DOHH2 (cell line): ENCODE results near the gene GPR176.
"Not testable (repeated sequence)": the region's sequence is repeated elsewhere in the genome, so short reads cannot be mapped to it uniquely, and the experiment has no call there.

Experiments
- H3F3A ChIP-seq: fragments of 200-600 bp; sonication (generic), shearing (Covaris generic); 2 replicates; pipeline ENCODE4 v1.6.0; 2016; ENCODE audit warnings: antibody characterized with exemption, mild to moderate bottlenecking; ENCODE audit not compliant: control insufficient read depth, insufficient read depth
- H3K27ac ChIP-seq: fragments of 200-600 bp; sonication (generic); 2 replicates; pipeline ENCODE4 v1.5.1; 2014; ENCODE audit warnings: low read depth, mild to moderate bottlenecking, low read length, moderate library complexity
- H3K27me3 ChIP-seq: fragments of 200-600 bp; sonication (generic); 2 replicates; pipeline ENCODE4 v1.6.1; 2014; ENCODE audit warnings: mild to moderate bottlenecking, low read length, mixed read lengths; ENCODE audit not compliant: control insufficient read depth
- H3K36me3 ChIP-seq: fragments of 200-600 bp; sonication (generic); 2 replicates; pipeline ENCODE4 v1.6.1; 2014; ENCODE audit warnings: mild to moderate bottlenecking, low read length, moderate library complexity, mixed read lengths; ENCODE audit not compliant: control insufficient read depth
- H3K4me1 ChIP-seq: fragments of 200-600 bp; sonication (generic); 2 replicates; pipeline ENCODE4 v1.6.1; 2014; ENCODE audit warnings: mild to moderate bottlenecking, low read length, mixed read lengths; ENCODE audit not compliant: control insufficient read depth
- H3K4me2 ChIP-seq: fragments of 200-600 bp; sonication (generic); 2 replicates; pipeline ENCODE4 v1.6.0; 2014; ENCODE audit warnings: mild to moderate bottlenecking, low read length, moderate library complexity
- H3K4me3 ChIP-seq: fragments of 200-600 bp; sonication (generic); 2 replicates; pipeline ENCODE4 v1.5.1; 2014; ENCODE audit warnings: mild to moderate bottlenecking, low read length, mixed read lengths
- H3K79me2 ChIP-seq: fragments of 200-600 bp; sonication (generic); 2 replicates; pipeline ENCODE4 v1.6.1; 2014; ENCODE audit warnings: mild to moderate bottlenecking, low read length, mixed read lengths; ENCODE audit not compliant: control insufficient read depth
- H3K9me2 ChIP-seq: fragments of 200-600 bp; sonication (generic); replicated peaks from 2 replicates; pipeline ENCODE4 v1.6.1; 2014; ENCODE audit warnings: mild to moderate bottlenecking, low read length, mixed read lengths; ENCODE audit not compliant: control insufficient read depth
- H3K9me3 ChIP-seq: fragments of 200-600 bp; sonication (generic); 2 replicates; pipeline ENCODE4 v1.6.1; 2014; ENCODE audit warnings: antibody characterized with exemption, low read length, mixed read lengths; ENCODE audit not compliant: control insufficient read depth, insufficient read depth
- H4K20me1 ChIP-seq: fragments of 200-600 bp; sonication (generic); 2 replicates; pipeline ENCODE4 v1.6.0; 2014; ENCODE audit warnings: low read depth, mild to moderate bottlenecking, antibody characterized with exemption, low read length, moderate library complexity; ENCODE audit not compliant: control insufficient read depth, insufficient read depth
- CTCF ChIP-seq: fragments of 200-600 bp; sonication (generic); IDR thresholded peaks from one replicate; pipeline ENCODE4 v1.5.1; 2014; ENCODE audit warnings: antibody characterized with exemption, mild to moderate bottlenecking, low read depth, low read length; ENCODE audit not compliant: poor library complexity, severe bottlenecking
- EZH2phosphoT487 ChIP-seq: fragments of 200-600 bp; sonication (generic); IDR thresholded peaks from 2 replicates; pipeline ENCODE4 v1.6.1; 2017; ENCODE audit warnings: borderline replicate concordance, mild to moderate bottlenecking, antibody characterized with exemption, low read length, moderate library complexity, mixed read lengths

The GPR176 gene

GRCh38 chr15:39896101-39896500 is 24.0 kb downstream of the GPR176 start:
- no peaks in the 10 kb centered on the region for H3F3A ChIP-seq
- peaks cover 10% of the 10 kb centered on the region for H3K27me3 ChIP-seq
- no peaks in the 10 kb centered on the region for H3K9me3 ChIP-seq
- no peak for TF ChIP-seq EZH2phosphoT487
- no peak for TF ChIP-seq CTCF
- no peaks in the 10 kb centered on the region for H3K79me2 ChIP-seq
- no peaks in the 10 kb centered on the region for H3K36me3 ChIP-seq
- no peaks in the 10 kb centered on the region for H4K20me1 ChIP-seq
- H3K27ac ChIP-seq = no peak overlapping the region
- no peak overlapping the region for H3K4me3 ChIP-seq
- no peaks in the 10 kb centered on the region for H3K9me2 ChIP-seq
- no peaks in the 10 kb centered on the region for H3K4me1 ChIP-seq
- no peak overlapping the region for H3K4me2 ChIP-seq

GRCh38 chr15:39893051-39893450 is 27.0 kb downstream of the GPR176 start:
- H3K27me3 ChIP-seq, H4K20me1 ChIP-seq, H3K27ac ChIP-seq, H3K79me2 ChIP-seq, H3K36me3 ChIP-seq, H3K4me1 ChIP-seq, H3K9me3 ChIP-seq, H3K9me2 ChIP-seq, H3K4me3 ChIP-seq, H3F3A ChIP-seq, H3K4me2 ChIP-seq: not testable (repeated sequence)

GRCh38 chr15:39892418-39892817 is 27.6 kb downstream of the GPR176 start:
- H3K9me2 ChIP-seq = no peaks in the 10 kb centered on the region
- H4K20me1 ChIP-seq = no peaks in the 10 kb centered on the region
- no peaks in the 10 kb centered on the region for H3K4me1 ChIP-seq
- TF ChIP-seq EZH2phosphoT487 = no peak
- no peak for TF ChIP-seq CTCF
- no peaks in the 10 kb centered on the region for H3K36me3 ChIP-seq
- no peak overlapping the region for H3K4me3 ChIP-seq
- peaks cover 2% of the 10 kb centered on the region; the same call in 1 of the 2 replicates for H3K27me3 ChIP-seq
- H3K4me2 ChIP-seq = no peak overlapping the region
- H3F3A ChIP-seq = no peaks in the 10 kb centered on the region
- no peak overlapping the region for H3K27ac ChIP-seq
- no peaks in the 10 kb centered on the region for H3K9me3 ChIP-seq
- H3K79me2 ChIP-seq = no peaks in the 10 kb centered on the region

GRCh38 chr15:39890621-39891020 is 29.4 kb downstream of the GPR176 start:
- Histone ChIP-seq H3K4me1 (no peaks in the 10 kb centered on the region), H3K79me2 (no peaks in the 10 kb centered on the region), H3K4me2 (no peak overlapping the region), H3K36me3 (no peaks in the 10 kb centered on the region), H3K27me3 (peaks cover 6% of the 10 kb centered on the region; the same call in 1 of the 2 replicates), H3K9me2 (no peaks in the 10 kb centered on the region), H3K4me3 (no peak overlapping the region), H3F3A (no peaks in the 10 kb centered on the region), H3K27ac (no peak overlapping the region), H3K9me3 (no peaks in the 10 kb centered on the region), H4K20me1 (no peaks in the 10 kb centered on the region)
- TF ChIP-seq CTCF (no peak), EZH2phosphoT487 (no peak)
